COR-L47 (cell line): ENCODE data around the gene PTRH1.

Source experiments
- DNase-seq: peaks from one replicate; lab custom pipeline; 2025; lab: John Stamatoyannopoulos, UW

The PTRH1 gene

DNA sequence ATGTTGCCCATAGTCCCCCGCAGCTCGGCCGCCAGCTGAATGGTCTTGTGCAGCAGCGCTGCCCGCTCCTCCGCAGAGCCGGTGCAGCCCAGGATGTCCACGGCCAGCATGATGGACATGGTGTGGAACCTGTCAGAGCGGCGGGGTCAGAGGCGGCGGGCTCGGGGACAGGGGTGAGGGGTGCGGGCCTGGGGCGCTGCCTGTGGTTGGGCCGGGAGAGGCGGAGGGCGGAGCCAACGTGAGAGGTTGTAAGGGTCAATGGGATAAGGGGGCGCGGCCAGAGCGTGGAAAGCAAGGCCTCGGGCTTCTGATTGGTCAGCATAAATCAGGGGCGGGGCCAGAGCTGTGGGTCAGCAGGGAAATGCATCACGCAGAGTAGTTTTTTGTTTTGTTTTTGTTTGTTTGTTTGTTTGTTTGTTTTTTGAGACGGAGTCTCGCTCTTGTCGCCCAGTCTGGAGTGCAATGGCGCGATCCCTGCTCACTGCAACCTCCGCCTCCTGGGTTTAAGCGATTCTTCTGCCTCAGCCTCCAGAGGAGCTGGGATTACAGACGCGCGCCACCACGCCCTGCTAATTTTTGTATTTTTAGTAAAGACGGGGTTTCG lies 26.5 kb upstream of the PTRH1 start:
- no peak for DNase-seq

DNA sequence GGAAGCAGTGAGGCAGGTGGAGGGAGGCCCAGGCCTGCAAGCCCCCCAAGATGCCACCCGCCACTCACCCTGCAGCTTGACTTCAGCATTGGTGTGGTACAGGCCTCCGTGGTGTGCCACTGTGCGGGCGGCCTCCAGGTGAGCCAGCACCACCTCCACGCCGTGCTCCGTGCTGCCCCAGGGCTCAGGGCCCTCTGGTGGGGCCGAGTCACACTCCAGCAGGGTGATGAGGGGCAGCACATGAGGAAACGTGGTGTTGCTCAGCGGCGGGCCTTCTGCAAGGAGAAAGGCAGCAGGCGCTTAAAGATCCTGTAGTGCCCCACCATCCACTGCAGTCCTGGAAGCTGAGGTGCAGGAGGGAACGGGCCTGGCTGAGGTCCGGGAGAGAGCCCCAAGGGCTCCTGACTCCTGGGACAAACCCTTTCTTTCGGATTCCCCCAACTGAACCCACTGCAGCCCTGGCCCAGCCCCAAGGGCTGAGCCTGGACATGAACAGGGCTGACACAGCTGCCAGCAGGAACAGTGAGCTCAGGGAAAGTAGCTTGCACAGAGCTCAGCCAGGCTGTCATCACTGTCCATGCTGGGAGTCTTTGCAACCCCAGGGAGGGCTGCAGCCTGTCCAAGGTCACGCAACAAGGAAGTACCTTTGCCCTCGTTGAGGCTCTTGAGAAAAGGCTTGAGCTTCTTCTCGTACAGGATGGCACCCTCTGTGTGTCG lies 24.3 kb upstream of the PTRH1 start:
- DNase-seq, result no peak

DNA sequence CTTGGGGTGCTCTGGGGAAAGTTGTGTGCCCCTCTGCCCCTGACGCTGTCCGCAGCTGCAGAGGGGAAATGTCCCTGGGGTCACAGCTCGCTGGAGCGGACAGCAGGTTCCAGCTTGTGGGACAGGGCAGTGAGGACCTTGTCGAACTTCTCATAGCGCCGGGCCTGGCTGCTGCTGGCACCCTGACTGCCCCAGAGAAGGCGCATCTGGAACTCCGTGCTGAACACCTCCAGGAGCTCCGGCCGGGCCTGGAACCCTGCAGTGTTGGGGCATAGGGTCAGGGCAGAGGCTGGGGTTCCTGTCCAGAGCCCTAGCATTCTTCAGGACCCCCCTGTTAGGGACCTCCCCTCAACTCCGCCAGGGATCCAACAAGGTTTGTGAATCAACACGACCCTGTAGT lies 23.2 kb upstream of the PTRH1 start:
- DNase-seq, result no peak

DNA sequence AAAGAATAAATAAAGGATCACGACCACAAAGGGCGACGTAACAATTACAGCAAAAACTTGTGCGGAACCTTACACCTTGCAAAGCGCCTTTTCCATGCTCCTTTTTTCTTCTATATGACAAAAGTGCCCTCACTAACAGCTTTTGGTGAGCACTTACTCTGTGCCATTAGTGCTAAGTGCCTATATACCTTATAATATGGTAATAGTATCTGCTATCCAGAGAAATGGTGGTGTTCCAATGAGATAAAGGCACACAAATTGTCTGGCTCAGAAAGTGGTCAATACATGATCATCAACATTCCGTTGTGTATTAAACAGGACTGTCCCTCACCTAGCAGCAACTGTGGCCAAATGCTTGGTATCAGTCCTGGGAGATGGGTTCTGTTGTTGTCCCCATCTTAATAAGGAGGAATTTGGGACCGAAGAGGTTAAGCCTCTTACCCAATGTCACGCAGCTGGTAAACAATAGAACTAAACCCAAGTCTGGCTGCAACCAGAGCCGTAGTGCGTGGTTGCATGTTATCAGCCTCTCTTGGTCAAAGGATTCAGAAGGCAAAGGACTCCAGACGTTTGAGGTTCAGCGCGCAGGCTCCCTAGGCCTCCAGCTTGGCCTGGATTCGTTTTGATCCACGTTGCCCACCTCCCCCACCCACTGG lies 20.2 kb upstream of the PTRH1 start:
- DNase-seq, result no peak

DNA sequence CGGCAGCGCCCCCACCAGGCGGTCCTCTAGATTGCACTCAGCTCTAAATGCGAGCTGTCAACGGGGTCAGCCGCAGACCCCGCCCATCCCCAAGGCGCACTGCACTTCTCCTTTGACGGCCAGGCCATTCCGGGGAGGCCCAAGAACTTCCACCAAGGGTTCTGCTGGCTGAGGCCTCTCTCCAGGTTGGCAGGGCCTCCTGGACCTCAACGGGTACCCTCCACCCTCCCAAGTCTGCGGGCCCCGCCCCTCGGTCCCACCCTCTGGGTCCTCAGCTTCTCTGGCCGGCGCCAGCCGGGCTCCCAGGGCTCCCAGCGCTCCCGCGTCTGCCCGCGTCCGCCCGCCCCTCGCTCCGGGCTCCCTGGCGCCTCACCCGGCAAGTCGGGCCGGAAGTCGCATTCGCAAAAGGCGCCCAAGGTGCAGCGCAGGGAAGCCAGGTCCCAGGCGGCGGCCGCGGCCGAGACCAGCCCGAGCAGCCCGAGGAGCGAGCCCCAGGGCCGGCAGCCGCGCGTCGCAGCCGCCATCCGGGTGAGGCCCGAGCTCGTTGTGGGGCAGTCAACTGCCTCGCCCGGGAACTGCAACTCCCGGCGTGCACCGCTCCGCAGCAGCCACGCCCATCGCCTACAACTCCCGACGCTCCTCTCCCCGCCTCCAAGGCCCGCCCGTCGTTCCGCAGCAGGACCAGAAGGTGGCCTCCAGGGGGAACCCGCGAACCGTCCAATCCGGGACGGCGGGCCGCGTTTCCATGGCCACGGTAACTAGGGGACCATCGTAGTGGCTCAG lies 19.5 kb upstream of the PTRH1 start, which contains the start of gene TOR2A:
TOR2A (minus strand) TSS at position 548 of the 783 bp plus-strand sequence; CDS start at position 524, 24 bp downstream.
- peak; percentile 97 for DNase-seq

DNA sequence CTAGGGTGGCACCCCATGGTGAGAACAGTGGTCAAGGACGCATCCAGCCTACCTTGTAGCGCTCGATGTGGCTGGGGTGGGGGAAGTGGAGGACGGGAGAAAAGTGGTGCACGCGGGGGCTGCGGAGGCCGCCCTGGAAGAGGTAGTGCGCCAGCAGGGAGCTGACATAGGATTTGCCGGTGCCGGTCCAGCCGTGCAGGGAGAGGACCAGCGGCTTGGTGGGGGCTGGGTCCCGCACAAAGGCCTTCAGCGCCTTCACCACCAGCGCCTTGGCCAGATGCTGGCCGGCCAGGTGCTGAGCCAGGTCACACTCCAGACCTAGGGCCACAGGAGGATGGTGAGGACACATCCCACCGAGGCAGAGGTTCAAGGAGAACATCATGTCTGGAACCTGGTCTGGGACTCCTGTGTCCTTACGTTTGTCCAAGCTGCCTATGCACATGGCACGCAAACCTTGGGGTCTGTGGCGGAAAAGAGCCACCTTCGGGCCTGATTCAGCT lies 18.8 kb upstream of the PTRH1 start:
- no peak for DNase-seq

DNA sequence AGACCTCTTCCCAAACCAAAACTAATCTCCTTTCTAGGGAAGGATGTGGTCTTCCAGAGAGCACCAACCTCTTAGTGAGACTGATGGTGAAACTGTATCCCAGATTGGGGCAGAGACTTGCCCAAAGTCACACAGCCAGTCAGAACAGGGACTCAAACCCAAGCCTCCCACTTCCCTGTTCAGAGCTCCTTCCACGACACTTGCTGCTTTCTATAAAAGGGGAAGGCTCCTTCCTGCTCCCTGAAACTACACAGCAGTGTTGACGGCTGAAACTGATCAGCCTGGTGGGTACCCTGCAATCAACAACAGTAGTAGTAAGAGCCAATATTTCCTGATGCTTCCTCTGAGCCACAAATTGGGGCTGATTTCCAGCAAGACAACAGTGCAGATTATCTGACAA lies 18.2 kb upstream of the PTRH1 start:
- DNase-seq, result no peak

DNA sequence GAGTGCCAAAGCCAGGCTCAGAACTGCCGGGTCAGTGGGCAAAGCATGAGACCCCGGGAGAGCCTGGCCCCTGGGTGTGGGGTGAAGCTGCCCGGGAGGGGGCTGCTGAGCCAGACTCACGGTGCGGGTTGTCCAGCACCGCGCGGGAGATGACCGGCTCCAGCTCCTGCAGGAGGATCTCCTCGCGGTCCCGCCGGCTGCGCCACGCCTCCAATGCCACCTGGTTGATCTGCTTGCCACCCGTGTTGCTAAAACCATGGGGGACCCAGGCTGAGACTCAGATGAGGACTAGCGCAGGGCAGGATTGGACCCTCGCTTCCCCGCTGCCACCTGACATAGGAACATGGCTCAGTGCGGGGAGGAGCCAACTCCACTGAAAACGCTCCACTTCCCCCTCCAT lies 17.0 kb upstream of the PTRH1 start:
- DNase-seq, result no peak

DNA sequence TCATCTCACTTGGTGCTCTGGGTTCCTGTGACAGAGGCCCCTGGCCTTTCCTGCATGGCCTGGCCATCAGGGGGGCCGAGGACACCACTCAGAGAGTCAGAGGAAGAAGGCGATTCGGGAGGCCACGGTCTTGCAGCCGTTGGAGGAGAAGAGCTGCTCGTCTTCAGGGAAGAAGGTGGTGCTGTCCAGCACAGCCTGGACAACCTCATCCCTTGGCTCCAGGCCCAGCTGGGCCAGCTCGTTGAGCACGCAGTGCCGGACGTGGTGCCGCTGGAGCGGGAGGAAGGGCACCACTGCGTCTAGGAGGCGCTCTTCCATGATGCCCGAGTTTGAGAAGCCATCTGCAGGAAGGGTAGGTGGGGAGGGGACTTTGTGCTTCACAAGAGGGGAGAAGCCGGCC lies 16.5 kb upstream of the PTRH1 start:
- DNase-seq, result no peak

DNA sequence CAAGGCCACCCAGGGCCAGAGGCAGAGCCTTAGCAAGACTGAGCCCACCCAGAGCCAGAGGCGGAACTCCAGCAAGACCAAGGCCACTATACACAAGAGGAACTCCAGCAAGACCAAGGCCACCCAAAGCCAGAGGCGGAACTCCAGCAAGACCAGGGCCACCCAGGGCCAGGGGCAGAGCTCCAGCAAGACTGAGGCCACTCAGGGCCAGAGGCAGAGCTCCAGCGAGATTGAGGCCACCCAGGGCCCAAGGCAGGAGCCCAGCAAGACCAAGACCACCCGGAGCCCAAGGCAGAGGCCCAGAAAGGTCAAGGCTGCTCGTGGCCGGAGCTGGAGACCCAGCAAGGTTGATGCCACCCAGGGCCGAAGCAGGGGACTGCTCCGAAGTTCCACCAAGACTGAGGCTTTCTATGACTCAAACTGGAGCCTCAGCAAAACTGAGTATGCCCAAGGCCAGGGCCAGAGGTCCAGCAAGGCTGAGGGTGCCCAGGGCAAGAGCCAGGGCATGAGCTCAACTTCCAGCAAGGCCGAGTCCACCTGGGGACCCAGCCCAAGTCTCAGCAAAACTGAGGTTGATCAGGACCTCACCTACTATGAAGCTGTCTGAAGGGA lies 15.4 kb upstream of the PTRH1 start:
- DNase-seq, result no peak

DNA sequence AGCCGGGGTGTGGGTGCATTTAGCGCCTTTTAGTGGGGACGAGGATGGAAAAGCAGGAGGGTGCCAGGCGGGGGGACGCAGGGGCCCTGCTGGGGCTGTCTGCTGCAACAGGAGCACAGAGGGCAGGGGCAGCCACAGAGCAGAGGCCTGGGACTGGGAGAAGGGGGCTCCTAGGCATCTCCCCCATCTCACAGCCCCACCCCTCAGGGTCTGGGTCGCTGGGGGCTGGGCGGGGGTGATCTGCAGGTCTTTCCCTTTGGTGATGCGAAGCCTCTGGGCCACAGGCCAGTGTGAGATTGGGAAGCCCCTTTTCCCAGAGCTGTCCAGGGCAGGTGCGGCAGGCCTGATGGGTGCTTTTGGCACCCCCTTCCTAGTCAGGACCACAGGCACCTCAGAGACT lies 14.8 kb upstream of the PTRH1 start:
- DNase-seq, result no peak

DNA sequence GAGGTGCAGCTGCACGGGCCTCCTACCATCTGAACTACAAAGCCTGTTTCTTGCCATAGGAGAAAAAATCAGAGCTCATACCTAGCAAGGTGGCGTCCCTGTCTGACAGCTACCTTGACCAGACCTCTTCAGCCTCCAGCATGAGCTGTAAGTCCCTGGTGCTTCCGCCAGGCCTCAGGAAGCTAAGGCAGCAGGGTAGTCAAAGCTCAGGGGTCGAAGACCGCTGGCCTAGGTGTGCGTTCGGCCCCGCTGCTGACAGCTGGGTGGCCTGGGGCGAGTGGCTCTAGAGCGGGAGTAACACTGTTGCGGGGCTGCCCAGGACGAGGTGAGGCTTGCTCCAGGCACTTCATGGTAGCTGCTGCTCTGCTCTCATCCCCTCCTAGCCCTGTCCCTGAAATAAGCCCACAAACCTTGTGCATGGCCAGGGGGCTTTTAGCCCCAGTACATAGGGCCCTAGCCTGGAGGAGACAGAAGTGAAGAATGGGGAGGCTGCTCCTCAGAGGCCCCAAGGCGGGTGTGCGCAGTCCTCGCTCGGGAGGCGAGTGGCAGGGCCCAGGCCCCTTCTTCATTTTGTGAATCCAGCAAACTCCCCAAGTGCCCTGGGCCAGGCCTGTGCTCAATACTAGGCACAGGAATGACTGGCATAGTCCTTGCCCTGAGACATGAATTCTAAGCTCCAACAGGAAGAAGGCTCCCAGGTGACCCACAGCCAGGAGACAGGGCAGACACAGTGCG lies 14.2 kb upstream of the PTRH1 start:
- DNase-seq, result no peak

DNA sequence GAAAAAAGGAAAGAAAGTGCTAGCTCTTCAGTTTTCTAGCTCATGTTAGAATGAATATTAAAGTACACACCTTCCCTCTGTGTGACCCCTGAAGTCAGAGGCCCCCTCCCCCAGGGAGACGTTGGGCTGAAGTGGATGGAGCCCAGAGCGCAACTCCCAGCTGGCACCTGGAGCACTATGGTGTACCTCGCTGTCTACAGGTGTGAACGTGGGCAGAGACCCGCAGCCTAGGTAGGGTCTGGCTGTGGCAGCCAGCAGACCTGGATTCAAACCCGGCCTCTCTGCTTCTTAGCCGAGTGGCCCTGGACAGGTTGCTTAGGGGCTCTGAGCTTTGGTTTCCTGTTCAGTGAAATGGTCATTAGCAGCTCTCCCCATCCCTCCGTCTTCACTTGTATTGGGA lies 13.3 kb upstream of the PTRH1 start:
- no peak for DNase-seq

DNA sequence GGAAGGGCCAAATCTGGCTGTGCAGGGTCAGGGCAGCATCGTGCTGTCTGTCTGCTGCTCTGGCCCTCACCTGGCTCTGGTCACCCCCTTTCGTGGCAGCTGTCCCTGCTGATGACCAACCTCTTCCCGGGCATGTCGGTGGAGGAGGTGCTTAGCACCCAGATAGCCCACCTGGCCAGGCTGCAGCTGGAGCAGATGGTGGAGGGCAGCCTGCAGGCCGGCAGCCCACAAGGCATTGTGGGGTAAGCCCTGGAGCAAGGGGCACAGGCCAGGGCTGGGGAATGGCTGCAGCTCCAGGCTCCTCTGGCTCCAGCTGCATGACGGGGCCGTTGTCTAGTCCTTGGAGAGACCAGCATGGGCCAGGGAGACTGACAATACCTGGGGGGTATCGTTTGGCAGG lies 11.4 kb upstream of the PTRH1 start:
- no peak for DNase-seq

DNA sequence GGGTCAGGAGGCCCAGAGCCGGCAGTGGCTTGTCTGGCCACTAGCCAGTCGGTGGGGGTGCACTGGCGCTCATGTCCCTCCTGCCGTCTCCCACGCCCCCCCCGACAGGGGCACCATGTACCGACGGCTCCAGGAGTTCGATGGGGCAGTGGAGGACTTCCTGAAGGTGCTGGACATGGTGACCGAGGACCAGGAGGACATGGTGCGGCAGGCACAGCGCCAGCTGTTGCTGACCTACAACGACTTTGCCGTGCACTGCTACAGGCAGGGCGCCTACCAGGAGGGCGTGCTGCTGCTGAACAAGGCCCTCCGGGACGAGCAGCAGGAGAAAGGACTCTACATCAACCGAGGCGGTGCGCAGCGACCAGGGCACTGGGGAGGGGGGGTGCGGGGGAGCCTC lies 8.5 kb upstream of the PTRH1 start:
- no peak for DNase-seq

DNA sequence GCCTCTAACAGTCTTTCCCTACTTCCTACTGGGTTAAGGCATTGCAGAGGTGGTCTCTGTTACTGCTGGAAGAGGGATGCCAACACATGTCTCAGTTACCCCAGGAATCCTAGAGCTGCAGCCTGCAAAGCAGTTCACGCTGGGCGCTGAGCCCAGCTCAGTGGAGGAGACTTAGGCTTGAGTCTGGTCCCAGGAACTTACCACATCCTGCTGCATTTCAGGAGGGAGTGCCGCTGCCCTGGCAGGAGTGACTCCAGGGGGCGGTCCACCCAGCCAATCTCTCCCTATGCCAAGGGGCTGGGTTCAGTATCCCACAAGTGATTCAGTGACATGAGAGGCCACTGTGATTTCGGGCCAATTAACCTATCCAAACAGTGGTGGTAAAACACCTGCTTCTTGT lies 8.0 kb upstream of the PTRH1 start:
- peak; percentile 59 for DNase-seq

DNA sequence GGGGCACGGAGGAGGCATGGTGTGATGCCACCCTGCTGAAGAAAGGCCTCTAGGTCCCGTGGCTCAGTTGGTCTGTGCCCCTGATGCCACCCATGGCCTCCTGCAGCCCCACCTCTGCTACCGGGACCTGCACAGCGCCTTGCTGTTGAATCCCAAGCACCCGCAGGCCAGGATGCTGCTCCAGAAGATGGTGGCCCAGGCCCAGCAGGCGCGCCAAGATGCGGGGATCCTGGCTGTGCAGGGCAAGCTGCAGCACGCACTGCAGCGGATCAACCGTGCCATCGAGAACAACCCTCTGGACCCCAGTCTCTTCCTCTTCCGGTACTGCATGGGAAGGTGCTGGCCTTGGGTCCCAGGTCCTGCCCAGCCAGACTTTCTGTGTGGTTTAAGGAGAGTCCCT lies 7.5 kb upstream of the PTRH1 start:
- DNase-seq, result no peak

DNA sequence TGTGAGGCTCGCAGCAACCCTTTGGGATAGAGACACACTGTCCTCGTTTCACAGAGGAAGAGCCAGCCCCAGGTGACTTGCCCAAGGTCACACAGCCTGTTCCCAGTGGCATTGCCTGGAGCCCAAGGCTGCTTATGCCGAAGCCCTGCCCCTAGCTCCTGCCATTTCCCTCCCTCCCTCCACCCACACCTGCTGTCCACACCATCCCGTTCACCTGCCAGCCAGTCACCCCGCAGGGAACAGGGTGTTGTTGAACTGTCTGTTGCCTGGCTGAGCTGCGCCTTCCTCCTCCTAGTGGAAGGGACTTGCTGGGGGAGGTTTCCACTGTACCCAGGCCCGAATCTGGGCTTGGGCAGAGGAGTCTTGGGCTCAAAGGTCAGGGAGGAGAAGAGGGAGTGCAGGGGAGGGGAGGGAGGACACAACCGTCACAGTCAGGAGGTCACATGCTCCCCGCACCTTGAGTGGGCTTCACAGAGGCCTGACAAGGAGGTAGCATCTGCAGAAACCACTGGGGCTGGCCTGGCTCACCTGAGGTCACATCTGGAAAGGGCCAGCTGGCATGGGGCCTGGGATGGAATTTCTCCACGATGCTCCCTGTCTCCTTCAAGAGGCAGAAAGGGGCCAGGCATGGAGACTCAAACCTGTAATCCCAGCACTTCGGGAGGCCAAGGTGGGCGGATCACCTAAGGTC lies 6.7 kb upstream of the PTRH1 start:
- peak; percentile 70 for DNase-seq

DNA sequence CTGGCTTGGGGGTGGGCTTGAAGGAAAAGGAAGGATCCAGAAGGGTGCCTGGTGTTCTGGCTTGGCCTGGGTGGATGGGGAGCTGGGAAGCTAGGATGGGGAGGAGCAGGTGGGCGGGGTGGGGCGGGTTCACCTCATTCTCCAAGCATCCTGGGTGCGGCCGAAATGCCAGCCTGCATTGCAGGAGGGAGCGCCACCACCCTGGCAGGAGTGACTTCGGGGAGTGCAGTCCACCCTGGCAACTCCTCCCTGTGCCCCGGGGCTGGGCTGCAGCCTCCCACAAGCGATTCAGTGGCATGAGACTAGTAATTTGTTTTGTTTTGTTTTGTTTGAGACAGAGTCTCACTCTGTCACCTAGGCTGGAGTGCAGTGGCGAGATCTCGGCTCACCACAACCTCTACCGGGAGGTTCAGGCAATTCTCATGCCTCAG lies 5.9 kb upstream of the PTRH1 start:
- DNase-seq, result peak; percentile 90

DNA sequence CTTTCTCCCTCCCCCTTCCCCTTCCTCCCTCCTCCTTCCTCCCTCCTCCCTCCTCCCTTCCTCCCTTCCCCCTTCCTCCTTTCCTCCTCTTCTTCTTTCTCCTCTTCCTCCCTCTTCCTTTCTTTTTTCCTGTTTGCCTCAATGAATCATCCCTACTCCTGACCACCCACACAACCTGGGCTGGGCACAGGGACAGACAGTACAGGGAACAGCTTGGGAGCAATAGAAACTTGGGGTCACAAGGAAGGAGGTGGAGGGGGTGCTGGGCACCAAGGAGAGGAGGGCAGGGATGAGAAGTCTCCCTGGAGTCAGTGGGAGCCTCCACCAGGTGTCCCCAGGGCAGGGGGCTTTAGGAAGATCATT lies 5.4 kb upstream of the PTRH1 start:
- no peak for DNase-seq
